Stimulated activated CD4-positive, alpha-beta T cell treated with anti-CD3 and anti-CD28 coated beads, Interleukin-12 subunit alpha, Interleukin-12 subunit beta, amount 100 ng/mL, for 24 hours (primary cell): Measurements from ENCODE around the gene SOS2.

Experiments
- DNase-seq, 2 experiments: peaks; one replicate each; pipeline ENCODE4 v3.0.0-alpha.2; 2020; ENCODE audit warnings: low read depth in 2 of 2

Gene SOS2

DNA sequence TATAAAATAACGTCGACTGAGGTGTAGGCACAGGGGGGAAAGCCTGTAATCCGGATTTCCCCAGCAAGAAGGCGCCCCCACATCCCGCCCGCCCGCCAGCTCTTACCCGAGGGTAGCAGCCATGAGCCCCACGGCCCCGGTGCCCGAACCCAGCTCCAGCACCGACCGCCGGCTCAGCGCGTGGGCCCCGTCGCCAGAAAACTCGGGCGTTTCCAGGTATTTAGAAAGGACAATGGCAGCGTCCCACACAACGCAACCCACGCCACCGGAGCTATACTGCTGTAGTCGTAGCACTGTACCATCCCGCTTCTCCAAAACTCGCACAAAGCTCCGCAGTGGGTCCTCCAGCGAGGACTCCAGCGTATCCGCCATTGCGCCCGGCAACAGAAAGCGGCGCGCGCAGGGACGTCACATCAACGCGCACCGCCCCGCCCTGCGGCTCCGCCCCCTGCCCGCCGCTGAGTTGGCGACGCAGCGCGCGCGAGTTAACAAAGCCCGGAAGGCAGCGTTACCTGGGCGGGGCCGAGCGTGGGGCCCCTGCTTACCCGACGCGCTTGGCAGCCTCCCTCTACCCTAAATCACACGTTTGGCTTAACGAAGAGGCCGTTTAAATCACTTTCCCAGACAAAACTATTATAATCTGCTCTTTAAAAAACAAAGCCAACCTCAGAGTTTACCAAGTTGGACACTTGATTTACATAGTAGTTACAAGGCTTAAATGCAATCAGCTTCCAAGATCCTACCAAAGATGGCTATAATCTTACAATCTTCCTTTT, 115.0 kb downstream of the SOS2 start, which contains the start of gene VCPKMT:
Gene VCPKMT (minus strand): TSS at position 392 of the 776 bp plus-strand sequence. CDS start 20 bp downstream, at position 372.
- DNase-seq: peak; percentile 87 to 96

DNA sequence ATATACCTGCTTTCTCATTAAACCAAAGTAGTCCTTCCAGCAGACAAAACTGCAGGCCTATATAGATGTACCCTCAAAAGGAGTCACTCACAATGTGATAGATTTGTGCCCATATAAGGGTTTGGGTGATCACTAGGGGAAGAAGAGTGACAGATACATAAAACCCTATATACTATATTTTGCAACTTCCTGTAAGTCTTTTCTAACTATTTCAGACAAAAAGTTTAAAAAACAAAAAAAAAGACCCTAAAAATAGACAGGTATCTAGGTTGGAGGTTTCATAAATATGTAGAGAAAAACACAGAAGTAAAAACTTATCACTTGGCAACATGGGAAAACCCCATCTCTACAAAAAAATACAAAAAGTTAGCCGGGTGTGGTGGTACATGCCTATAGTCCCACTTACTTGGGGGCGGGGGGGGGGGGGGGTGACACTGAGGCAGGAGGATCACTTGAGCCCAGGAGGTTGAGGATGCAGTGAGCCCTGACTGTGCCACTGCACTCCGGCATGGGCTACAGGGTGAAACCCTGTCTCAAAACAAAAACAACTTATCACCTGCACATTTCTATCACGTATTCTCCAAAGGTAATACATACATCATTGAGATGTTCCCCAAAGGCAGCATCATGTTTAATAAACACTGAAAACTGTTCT, 117.9 kb downstream of the SOS2 start:
- no peak for DNase-seq

GRCh38 chr14:50110323-50111037, 120.9 kb downstream of the SOS2 start:
- DNase-seq: no peak

DNA sequence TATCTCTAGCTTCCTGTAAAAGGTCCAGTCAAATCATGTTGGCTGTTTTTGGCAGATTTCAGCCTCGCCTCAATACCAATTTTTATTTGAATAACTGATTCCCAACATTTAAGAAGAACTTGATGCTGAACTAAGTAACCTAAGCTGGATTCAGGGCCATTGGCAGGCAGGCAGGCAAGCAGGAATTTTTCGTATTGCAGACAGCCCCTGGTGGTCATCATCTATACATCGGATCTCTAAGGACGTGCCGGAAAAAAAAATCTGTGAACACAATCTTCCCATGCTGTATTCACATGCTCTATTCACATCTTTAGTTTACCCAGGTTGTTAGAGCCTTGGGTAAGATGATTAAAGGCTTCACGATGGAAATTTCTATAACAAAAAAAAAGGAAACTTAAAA, 122.0 kb downstream of the SOS2 start:
- no peak for DNase-seq

GRCh38 chr14:50107850-50108249, 123.5 kb downstream of the SOS2 start:
- DNase-seq: no peak

DNA sequence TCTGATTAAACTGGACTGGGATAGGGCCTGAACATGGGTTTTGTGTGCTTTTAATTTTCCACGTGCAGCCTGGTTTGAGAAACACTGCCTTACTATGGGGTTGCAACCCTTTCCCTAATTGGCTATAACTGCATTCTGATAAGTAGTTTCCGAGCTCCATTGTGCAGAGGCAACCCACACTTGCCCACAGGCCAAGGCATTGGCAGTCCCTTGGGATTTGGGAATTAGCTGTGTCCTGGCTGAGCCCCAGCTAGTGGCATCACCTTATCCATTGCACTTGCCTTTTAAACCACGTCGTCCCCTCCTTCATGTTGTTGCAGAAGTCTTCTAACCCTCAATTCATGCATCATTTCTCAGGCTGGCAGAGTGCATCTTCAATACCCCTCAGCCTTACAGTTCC, 125.2 kb downstream of the SOS2 start:
- DNase-seq: no peak

- no peak for DNase-seq
These were observed 127.8 kb downstream of the SOS2 start for GRCh38 chr14:50103558-50103957.

GRCh38 chr14:50101417-50101816, 130.0 kb downstream of the SOS2 start:
- no peak for DNase-seq

- DNase-seq: no peak
These were observed 130.6 kb downstream of the SOS2 start for GRCh38 chr14:50100805-50101204.

DNA sequence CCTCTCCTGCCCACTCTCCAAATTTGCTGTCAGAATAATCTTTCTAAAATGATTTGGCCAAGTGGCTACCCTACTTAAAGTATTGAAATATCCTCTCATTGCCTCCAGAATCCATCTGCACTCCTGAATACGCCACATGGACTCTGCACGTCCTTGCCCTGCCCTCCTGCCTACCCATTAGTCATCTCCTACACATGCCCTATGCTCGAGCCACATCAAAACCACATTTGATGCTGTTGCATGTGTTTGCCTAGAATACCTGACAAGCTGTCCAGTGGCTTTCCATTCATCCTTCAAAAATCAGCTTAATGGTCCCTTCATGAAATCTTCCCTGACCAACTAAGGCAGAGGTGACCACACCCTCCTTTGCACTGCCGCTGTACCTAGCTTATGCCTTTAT, 132.0 kb downstream of the SOS2 start:
- no peak for DNase-seq

- no peak for DNase-seq
These were observed 135.5 kb downstream of the SOS2 start for GRCh38 chr14:50095895-50096294.

- DNase-seq: no peak
These were observed 137.2 kb downstream of the SOS2 start for GRCh38 chr14:50094056-50094755.

GRCh38 chr14:50093496-50093895, 137.9 kb downstream of the SOS2 start:
- DNase-seq: no peak

DNA sequence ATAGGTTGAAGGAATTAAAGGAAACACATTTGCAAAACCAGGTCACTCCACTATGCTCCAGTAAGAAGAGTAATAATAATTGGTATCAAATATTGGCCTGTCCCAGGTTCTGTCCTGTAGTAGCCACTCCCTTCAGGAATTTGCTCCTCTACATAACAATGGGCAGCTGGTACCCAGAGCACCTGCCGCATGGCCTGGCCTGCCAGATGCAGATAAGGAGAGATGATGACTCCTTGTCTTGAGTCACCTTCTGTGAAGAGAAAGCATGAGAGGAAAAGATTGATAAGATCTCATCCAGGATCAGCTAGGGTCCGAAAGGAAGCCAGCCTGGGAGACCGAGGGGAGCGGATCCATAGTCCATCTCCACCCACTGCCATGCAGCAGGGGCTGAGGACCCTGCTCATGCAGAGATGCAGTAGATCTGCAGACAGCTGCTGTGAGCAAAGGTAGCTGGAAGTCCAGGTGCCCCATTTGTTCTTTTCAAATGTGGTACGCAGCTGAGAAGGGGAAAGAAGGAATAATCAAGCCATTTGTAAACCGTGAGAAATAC, 139.3 kb downstream of the SOS2 start:
- DNase-seq: no peak

GRCh38 chr14:50091240-50091913, 140.0 kb downstream of the SOS2 start:
- DNase-seq: no peak

GRCh38 chr14:50089208-50089607, 142.2 kb downstream of the SOS2 start:
- no peak for DNase-seq

DNA sequence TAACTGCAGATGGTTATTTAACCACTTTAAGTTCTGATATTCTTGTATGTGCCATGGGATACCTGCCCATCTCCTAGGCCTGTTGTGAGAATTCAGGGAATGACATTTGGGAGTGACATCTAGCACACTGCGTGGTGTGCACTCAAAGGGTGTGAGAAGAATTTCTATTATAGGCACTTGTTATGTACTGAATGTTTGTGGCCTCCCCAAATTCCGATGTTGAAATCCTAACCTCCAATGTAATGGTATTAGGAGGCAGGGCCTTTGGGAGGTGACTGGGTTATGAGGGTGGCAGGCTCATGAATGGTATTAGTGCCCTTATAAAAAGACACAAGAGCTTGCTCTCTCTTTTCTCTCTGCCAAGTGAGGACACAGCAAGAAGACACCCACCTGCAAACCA, 142.6 kb downstream of the SOS2 start:
- no peak for DNase-seq

DNA sequence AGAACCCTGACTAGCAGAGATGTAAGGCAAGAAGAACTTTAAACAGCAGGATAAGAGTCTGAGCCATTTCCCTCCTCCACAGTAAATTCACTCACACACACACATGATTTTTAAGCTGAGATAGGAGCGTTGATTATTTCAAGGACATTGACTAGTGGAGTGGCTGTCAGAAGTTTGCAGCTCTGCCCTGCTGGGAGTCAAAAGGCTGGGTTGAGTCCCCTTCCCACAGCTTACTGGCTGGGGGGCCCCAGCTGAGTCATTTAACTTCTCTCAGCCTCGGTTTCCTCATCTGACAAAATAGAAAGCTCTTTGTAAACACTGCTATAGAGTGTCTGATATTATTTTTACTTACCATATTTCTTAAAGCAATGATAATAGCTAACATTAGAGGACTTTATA, 143.3 kb downstream of the SOS2 start:
- no peak for DNase-seq

DNA sequence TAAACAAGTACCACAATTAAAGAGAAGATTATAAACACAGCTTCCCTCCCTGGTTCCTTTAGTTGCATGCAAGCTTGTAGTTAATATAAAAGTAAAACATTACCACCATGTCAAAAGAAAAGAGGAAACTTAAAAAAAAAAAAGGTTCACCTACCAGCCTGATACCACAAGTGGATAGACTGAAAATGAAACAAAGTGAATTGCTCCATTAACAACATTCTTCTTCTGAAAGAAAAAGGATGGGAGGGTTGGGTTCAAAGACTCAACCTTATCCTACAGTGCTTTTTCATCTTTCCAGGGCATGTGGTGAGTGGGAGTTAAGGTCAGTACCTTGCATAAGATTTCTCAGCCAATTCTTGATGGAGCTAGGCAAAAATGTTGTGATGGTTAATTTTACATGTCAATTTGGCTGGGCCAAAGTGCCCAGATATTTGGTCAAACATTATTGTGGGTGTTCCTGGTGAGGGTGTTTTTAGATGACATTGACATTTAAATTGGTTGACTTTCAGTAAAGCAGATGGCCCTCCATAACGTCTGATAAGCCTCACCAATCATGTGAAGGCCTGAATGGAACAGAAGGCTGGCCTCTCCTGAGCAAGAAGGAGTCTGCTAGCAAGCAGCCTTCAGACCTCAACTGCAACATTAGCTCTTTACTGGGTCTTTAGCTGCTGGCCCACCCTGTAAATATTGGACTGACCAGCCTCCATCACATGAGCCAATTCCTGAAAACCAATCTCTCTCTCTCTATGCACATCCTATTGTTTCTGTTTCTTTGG, 143.8 kb downstream of the SOS2 start:
- DNase-seq: no peak

- DNase-seq: no peak
These were observed 145.1 kb downstream of the SOS2 start for GRCh38 chr14:50086321-50086711.
